OCI-LY3 (cell line): ENCODE data around the gene ALPK1.

Source experiments
- H2AFZ ChIP-seq: fragments of 200-600, 300-600 bp; shearing (Covaris generic); 2 replicates; pipeline ENCODE4 v1.6.0; 2014; ENCODE audit warnings: antibody characterized with exemption, low read depth, low read length
- H3K27ac ChIP-seq: fragments of 200-600, 300-600 bp; sonication (generic); 2 replicates; pipeline ENCODE4 v1.5.1; 2014; ENCODE audit warnings: mild to moderate bottlenecking, low read length, moderate library complexity, mixed read lengths
- H3K27me3 ChIP-seq: fragments of 200-600, 300-600 bp; sonication (generic); 2 replicates; pipeline ENCODE4 v1.6.1; 2014; ENCODE audit warnings: low read depth, low read length, mixed read lengths
- H3K36me3 ChIP-seq: fragments of 200-600, 300-600 bp; sonication (generic); replicated peaks from 2 replicates; pipeline ENCODE3; 2014; ENCODE audit warnings: low read depth, low read length, mixed read lengths
- H3K4me1 ChIP-seq: fragments of 300-600, 200-600 bp; sonication (generic); 2 replicates; pipeline ENCODE4 v1.6.1; 2014; ENCODE audit warnings: low read length, mixed read lengths
- H3K4me2 ChIP-seq: fragments of 200-600, 300-600 bp; sonication (generic); 2 replicates; pipeline ENCODE4 v1.6.1; 2014; ENCODE audit warnings: low read length, mixed read lengths
- H3K4me3 ChIP-seq: fragments of 300-600, 200-600 bp; sonication (generic); 2 replicates; pipeline ENCODE4 v1.5.1; 2014; ENCODE audit warnings: antibody characterized with exemption, mild to moderate bottlenecking, low read length, moderate library complexity
- H3K79me2 ChIP-seq: fragments of 300-600, 200-600 bp; shearing (Covaris generic); 2 replicates; pipeline ENCODE4 v1.6.1; 2014; ENCODE audit warnings: mild to moderate bottlenecking, low read length, mixed read lengths
- H3K9ac ChIP-seq: fragments of 300-600, 200-600 bp; shearing (Covaris generic); 2 replicates; pipeline ENCODE4 v1.6.0; 2014; ENCODE audit warnings: mild to moderate bottlenecking, low read length, moderate library complexity
- H3K9me3 ChIP-seq: fragments of 200-600, 300-600 bp; shearing (Covaris generic); 2 replicates; pipeline ENCODE4 v1.6.1; 2014; ENCODE audit warnings: low read length, mixed read lengths; ENCODE audit not compliant: insufficient read depth
- H4K20me1 ChIP-seq: fragments of 200-600, 300-600 bp; sonication (generic); 2 replicates; pipeline ENCODE4 v1.6.1; 2016; ENCODE audit warnings: low read length, mixed read lengths; ENCODE audit not compliant: insufficient read depth
- EZH2phosphoT487 ChIP-seq: fragments of 200-600 bp; shearing (Covaris generic); IDR thresholded peaks from 2 replicates; pipeline ENCODE4 v1.6.1; 2018; ENCODE audit warnings: antibody characterized with exemption, mixed run types, low read depth
- TF ChIP-seq, protein P1 (sequence below): fragments of 200-600, 300-600 bp; sonication (generic); IDR thresholded peaks from 2 replicates; pipeline ENCODE4 v1.5.1; 2014; ENCODE audit warnings: antibody characterized with exemption, low read length, low read depth

The ALPK1 gene

DNA sequence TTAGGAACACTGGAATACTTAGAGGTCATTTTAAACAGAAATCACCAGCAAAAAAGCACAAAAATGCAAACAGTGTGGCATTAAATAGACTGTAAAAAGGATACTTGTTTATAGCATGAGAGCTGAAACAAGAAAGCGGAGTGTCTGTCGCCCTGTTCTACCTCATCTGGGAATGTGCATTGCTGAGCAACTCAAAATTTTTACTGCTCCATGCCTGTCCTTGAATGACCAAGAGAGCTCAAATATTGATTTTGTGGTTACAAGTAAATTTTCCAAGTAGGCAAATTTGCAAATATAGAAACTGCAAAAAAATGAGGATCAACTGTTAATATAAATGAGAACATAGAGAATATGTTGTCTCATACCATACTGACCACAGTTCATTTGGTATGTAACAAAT is 40.1 kb upstream of the ALPK1 start:
- no peak overlapping the region for H3K27ac ChIP-seq

DNA sequence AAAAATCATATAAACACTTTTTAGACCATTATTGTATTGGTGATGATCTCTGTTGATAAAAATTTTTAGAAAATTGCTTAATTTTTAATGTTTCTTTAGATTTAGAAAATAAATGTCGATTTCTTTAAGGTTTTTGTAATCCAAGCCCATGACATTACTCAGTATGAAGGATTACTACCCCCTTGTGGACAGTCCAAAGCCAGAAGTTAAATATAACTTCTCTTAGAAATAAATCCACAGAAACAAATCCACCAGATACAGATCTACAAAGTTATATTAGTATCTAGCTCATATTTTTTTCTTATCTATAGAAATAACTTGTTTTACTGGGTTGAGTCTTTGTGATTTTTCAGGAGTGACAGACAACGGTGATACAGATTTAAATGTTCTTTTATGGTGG is 30.3 kb upstream of the ALPK1 start:
- H3K27me3 ChIP-seq: no peaks in the 10 kb centered on the region
- H3K4me1 ChIP-seq: no peaks in the 10 kb centered on the region
- TF ChIP-seq, protein P1, sequence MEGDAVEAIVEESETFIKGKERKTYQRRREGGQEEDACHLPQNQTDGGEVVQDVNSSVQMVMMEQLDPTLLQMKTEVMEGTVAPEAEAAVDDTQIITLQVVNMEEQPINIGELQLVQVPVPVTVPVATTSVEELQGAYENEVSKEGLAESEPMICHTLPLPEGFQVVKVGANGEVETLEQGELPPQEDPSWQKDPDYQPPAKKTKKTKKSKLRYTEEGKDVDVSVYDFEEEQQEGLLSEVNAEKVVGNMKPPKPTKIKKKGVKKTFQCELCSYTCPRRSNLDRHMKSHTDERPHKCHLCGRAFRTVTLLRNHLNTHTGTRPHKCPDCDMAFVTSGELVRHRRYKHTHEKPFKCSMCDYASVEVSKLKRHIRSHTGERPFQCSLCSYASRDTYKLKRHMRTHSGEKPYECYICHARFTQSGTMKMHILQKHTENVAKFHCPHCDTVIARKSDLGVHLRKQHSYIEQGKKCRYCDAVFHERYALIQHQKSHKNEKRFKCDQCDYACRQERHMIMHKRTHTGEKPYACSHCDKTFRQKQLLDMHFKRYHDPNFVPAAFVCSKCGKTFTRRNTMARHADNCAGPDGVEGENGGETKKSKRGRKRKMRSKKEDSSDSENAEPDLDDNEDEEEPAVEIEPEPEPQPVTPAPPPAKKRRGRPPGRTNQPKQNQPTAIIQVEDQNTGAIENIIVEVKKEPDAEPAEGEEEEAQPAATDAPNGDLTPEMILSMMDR: peak; percentile 63
- no peak for TF ChIP-seq EZH2phosphoT487
- no peak overlapping the region for H3K27ac ChIP-seq
- H3K4me2 ChIP-seq: no peak overlapping the region
- H3K4me3 ChIP-seq: no peak overlapping the region
- H4K20me1 ChIP-seq: peaks cover 8% of the 10 kb centered on the region; the same call in 1 of the 2 replicates
- H3K9ac ChIP-seq: no peak overlapping the region
- H3K36me3 ChIP-seq: peaks cover 36% of the 10 kb centered on the region
- no peaks in the 10 kb centered on the region for H3K9me3 ChIP-seq
- no peaks in the 10 kb centered on the region for H3K79me2 ChIP-seq
- no peak overlapping the region for H2AFZ ChIP-seq

More for the DNA sequence above, 40.1 kb upstream of the ALPK1 start:
- Histone ChIP-seq H3K4me3 (no peak overlapping the region), H3K4me2 (no peak overlapping the region), H3K9me3 (no peaks in the 10 kb centered on the region), H3K36me3 (peaks cover 6% of the 10 kb centered on the region), H2AFZ (no peak overlapping the region), H3K27me3 (no peaks in the 10 kb centered on the region), H3K4me1 (peaks cover 13% of the 10 kb centered on the region), H3K9ac (no peak overlapping the region), H3K79me2 (peaks cover 6% of the 10 kb centered on the region), H4K20me1 (no peaks in the 10 kb centered on the region)
- TF ChIP-seq EZH2phosphoT487: no peak

DNA sequence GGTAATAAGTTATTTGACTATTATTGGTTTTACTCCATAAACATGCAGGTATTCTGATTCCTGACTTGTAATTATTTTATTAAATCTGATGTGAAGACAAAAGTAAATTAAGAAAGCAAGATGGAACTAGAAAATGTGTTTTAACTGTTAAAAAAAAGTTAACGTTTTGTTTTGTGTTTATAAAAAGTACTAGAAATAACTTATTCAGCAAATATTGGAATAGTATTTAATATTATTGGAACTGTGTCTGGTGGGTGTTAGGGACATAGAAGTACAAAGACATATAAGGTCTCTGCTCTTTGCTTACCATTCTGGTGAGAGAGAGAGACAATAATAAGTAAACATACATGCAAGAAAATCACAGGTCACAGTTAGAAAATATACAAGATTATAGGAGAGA is 27.1 kb upstream of the ALPK1 start:
- no peaks in the 10 kb centered on the region for H3K27me3 ChIP-seq
- peaks cover 28% of the 10 kb centered on the region for H4K20me1 ChIP-seq
- no peak overlapping the region for H3K4me2 ChIP-seq
- H3K4me1 ChIP-seq: peaks cover 6% of the 10 kb centered on the region; the same call in 1 of the 2 replicates
- peaks cover 23% of the 10 kb centered on the region for H3K79me2 ChIP-seq
- no peaks in the 10 kb centered on the region for H3K9me3 ChIP-seq
- H3K36me3 ChIP-seq: peaks cover 39% of the 10 kb centered on the region
- H3K27ac ChIP-seq: no peak overlapping the region
- TF ChIP-seq EZH2phosphoT487: no peak
- TF ChIP-seq, protein P1: no peak
- H2AFZ ChIP-seq: no peak overlapping the region
- H3K9ac ChIP-seq: no peak overlapping the region
- no peak overlapping the region for H3K4me3 ChIP-seq

DNA sequence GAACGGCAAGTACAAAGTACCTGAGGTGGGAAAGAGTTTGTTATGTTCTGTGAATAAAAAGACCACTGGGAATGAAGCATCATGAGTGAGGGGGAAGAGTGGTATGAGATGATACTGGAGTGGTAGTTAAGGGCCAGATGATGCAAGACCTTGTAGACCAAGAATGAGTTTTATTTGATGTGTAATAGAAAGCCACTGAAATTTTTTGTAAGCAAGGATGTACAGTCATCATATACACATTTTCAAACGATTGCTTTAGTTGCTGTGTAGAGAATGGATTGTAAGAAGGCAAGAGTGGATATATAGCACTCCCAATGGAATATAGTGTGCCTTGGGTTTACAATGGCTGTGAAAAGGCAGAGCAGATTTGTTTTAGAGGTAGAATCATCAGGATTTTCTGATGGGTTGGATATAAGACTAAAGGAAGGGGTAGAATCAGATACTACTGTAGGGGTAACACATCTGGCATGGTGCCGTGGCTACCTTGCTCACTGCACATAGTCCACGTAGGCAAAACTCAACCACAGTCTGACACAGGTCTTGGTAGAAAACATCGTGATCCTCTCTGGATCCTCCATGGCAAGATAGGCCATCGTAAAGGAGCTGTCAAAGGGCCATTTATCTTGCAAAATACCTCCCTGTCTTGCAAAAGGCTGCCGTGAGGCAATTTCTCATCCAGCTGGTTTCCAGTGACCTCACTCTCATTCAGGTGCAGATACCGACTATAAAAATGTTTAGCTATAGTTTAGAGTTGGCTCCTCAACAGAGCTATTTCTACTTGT is 26.3 kb upstream of the ALPK1 start:
- Histone ChIP-seq H3K4me2 (no peak overlapping the region), H3K4me3 (no peak overlapping the region), H3K36me3 (peaks cover 43% of the 10 kb centered on the region), H3K79me2 (peaks cover 31% of the 10 kb centered on the region), H3K27ac (no peak overlapping the region), H3K9me3 (no peaks in the 10 kb centered on the region), H4K20me1 (peaks cover 36% of the 10 kb centered on the region), H3K27me3 (no peaks in the 10 kb centered on the region), H3K4me1 (peaks cover 6% of the 10 kb centered on the region; the same call in 1 of the 2 replicates), H3K9ac (no peak overlapping the region), H2AFZ (no peak overlapping the region)
- no peak for TF ChIP-seq EZH2phosphoT487
- TF ChIP-seq, protein P1: no peak
